Caco-2 (cell line): ENCODE measurements around the gene OR5J2. TPM values are rescaled to one million over a fixed set of nuclear protein-coding genes. Genes with fewer than 3 reads are reported as not detected.
"Not testable (repeated sequence)": the region's sequence is repeated elsewhere in the genome, so short reads cannot be mapped to it uniquely, and the experiment has no call there.

Experiments
- Bru-seq: library from RNA; stranded (reverse); fragments of 400-500 nt; gene quantifications from one replicate; lab custom pipeline; 2021; lab: Mats Ljungman, UMichigan
- BruChase-seq, 2 experiments: library from RNA; stranded (reverse); fragments of 400-500 nt; gene quantifications; one replicate each; lab custom pipeline; 2021; lab: Mats Ljungman, UMichigan
- BruUV-seq: library from RNA; stranded (reverse); fragments of 400-500 nt; replicated peaks from 2 replicates; lab custom pipeline; 2021; lab: Mats Ljungman, UMichigan
- CTCF ChIA-PET: fragments of 300-600 bp; sonication (Branson Sonifier 250); formaldehyde crosslinking; loops from one replicate; lab custom pipeline; 2022; ENCODE audit warnings: antibody characterized with exemption; lab: Charles Lee
- POLR2A ChIA-PET: fragments of 300-600 bp; sonication (Branson Sonifier 250); formaldehyde crosslinking; loops from one replicate; lab custom pipeline; 2022; ENCODE audit warnings: antibody characterized with exemption; lab: Charles Lee
- DNase-seq, 2 experiments: peaks; one replicate each; pipeline versions ENCODE4 v3.0.0 to v3.0.0-alpha.2; 2020 to 2022
- H3K27me3 ChIP-seq: replicated peaks from 2 replicates; pipeline ENCODE4 v1.6.0; 2011; ENCODE audit warnings: low read length; ENCODE audit not compliant: control insufficient read depth, insufficient read depth
- H3K36me3 ChIP-seq: 2 replicates; pipeline ENCODE4 v1.5.1; 2011; ENCODE audit warnings: low read length; ENCODE audit not compliant: control insufficient read depth, insufficient read depth
- H3K4me1 ChIP-seq: fragments of 250-450 bp; sonication (Bioruptor Pico); 2 replicates; pipeline ENCODE4 v1.5.1; 2020; ENCODE audit warnings: mild to moderate bottlenecking
- H3K4me3 ChIP-seq: 2 replicates; pipeline ENCODE4 v1.5.1; 2011; ENCODE audit warnings: low read depth, mild to moderate bottlenecking, control low read depth, low read length
- H3K9me3 ChIP-seq: fragments of 250-450 bp; sonication (Bioruptor Pico); 2 replicates; pipeline ENCODE4 v1.5.1; 2020; ENCODE audit warnings: mild to moderate bottlenecking, moderate library complexity
- H3K27ac Mint-ChIP-seq: one replicate; pipeline ENCODE4 v1.8.0; 2022; ENCODE audit warnings: mixed read lengths; ENCODE audit not compliant: unreplicated experiment
- H3K27me3 Mint-ChIP-seq: one replicate; pipeline ENCODE4 v1.8.0; 2022; ENCODE audit warnings: mixed read lengths; ENCODE audit not compliant: insufficient read depth, unreplicated experiment
- H3K36me3 Mint-ChIP-seq: one replicate; pipeline ENCODE4 v1.8.0; 2022; ENCODE audit warnings: mild to moderate bottlenecking, mixed read lengths; ENCODE audit not compliant: insufficient read depth, unreplicated experiment
- H3K4me1 Mint-ChIP-seq: one replicate; pipeline ENCODE4 v1.8.0; 2022; ENCODE audit warnings: low read depth, mixed read lengths; ENCODE audit not compliant: unreplicated experiment
- H3K4me3 Mint-ChIP-seq: one replicate; pipeline ENCODE4 v1.8.0; 2022; ENCODE audit warnings: mild to moderate bottlenecking, moderate library complexity, mixed read lengths; ENCODE audit not compliant: unreplicated experiment
- H3K9me3 Mint-ChIP-seq: one replicate; pipeline ENCODE4 v1.8.0; 2022; ENCODE audit warnings: mixed read lengths; ENCODE audit not compliant: unreplicated experiment
- CTCF ChIP-seq, 2 experiments: fragments of 200-600 bp in 1 of 2; IDR thresholded peaks; 1 replicate in 1 of 2; 2 replicates in 1 of 2; pipeline versions ENCODE4 v1.5.1 to v1.8.0; 2011 to 2022; ENCODE audit warnings: antibody characterized with exemption in 1 of 2, control low read depth in 1 of 2, inconsistent platforms in 1 of 2, low read depth in 1 of 2, low read length in 1 of 2, mild to moderate bottlenecking in 1 of 2, moderate library complexity in 1 of 2; ENCODE audit not compliant: insufficient read depth in 1 of 2, severe bottlenecking in 1 of 2, unreplicated experiment in 1 of 2
- intact Hi-C: fragments of 100-400 bp; cut with micrococcal nuclease; formaldehyde crosslinking; loops from one replicate; pipeline ENCODE4 v1.10.0; 2022; ENCODE audit not compliant: unreplicated experiment
- long read RNA-seq: library from polyadenylated mRNA; stranded (forward); transcript quantifications from one replicate; pipeline ENCODE4 v2.0.0, GENCODE V29; 2022
- total RNA-seq: library from RNA; stranded (reverse); gene quantifications from 2 replicates; pipeline ENCODE4 v1.2.3, GENCODE V29; 2022

Gene OR5J2
- total RNA-seq (not detected in 2 replicates), Bru-seq, nascent RNA (not detected), BruChase-seq, experiment 1, labeled RNA remaining after a 2-hour chase (not detected), BruChase-seq, experiment 2, labeled RNA remaining after a 6-hour chase (not detected)
- long read RNA-seq = 0 reads

DNA sequence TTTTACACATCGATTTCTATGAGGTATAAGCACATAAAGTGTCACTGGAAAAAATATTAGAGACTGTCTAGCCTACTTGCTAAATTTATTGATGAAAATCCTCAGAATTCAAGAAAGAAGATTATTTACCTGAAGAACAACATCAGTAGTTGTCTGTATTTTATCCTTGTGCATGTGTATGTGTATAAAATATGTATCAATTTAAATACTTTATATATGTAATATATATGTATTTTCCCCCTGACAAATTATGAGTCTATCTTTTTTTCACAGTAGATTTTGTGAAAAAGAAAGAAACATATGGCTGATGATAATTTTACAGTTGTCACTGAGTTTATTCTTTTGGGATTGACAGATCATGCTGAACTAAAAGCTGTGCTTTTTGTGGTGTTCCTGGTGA, at the start of gene OR5J2:
TSS of gene OR5J2 (plus strand) at position 301 of the 400 bp plus-strand sequence. CDS start at position 301, 0 bp downstream.
- BruUV-seq = no TSS peak
- ChIA-PET CTCF (no interaction called here), POLR2A (no interaction called here)
- intact Hi-C loops = no loop called here
- Mint-ChIP-seq H3K36me3 (no peaks in the 10 kb centered on the region), H3K9me3 (peaks cover 12% of the 10 kb centered on the region), H3K27me3 (no peaks in the 10 kb centered on the region), H3K4me3 (no peak within 1 kb of the TSS), H3K4me1 (no peaks in the 10 kb centered on the region), H3K27ac (no peak within 1 kb of the TSS)
- Histone ChIP-seq H3K4me3 (no peak within 1 kb of the TSS), H3K36me3 (no peaks in the 10 kb centered on the region), H3K9me3 (peaks cover 4% of the 10 kb centered on the region; the same call in 1 of the 2 replicates), H3K4me1 (peaks cover 13% of the 10 kb centered on the region), H3K27me3 (no peaks in the 10 kb centered on the region)
- DNase-seq = no peak
- TF ChIP-seq CTCF (IDR thresholded peaks at IDR 0.05; ENCODE audit: insufficient read depth in 1 of 2, low read depth in 1 of 2, low read length in 1 of 2, severe bottlenecking in 1 of 2, unreplicated experiment in 1 of 2) = no peak

DNA sequence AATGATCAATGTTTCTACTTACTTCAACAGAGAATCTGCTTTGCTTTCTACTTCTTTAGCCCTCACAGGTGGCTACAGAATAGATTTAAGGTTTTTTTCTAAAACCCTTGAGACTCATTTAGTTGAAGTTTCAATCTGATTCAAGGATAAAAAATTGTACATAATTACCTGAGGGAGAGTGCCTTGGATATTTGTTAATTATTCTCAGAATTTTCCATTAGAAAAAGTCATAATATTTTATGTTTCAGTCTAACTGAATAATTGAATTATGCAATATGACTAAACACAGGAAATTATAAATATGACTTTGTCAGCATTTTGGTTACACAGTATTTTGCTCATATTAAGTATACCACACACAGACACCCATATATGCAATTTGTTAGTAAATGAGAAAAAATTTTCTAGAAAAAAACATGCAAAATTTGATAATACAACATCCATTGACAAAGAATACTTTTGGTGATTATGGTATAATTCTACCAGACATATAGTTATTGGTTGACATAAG, 36.2 kb upstream of the OR5J2 start, which contains the start of gene OR8J3:
TSS of gene OR8J3 (minus strand) at position 51 of the 511 bp plus-strand sequence. CDS start 2,483 bp downstream, outside the sequence.
- no peak for TF ChIP-seq CTCF (IDR thresholded peaks at IDR 0.05; ENCODE audit: insufficient read depth in 1 of 2, low read depth in 1 of 2, low read length in 1 of 2, severe bottlenecking in 1 of 2, unreplicated experiment in 1 of 2)
- Mint-ChIP-seq H3K4me1 (no peaks in the 10 kb centered on the region), H3K4me3 (no peak within 1 kb of the TSS), H3K9me3 (no peaks in the 10 kb centered on the region), H3K27me3 (no peaks in the 10 kb centered on the region), H3K27ac (no peak within 1 kb of the TSS), H3K36me3 (no peaks in the 10 kb centered on the region)
- BruUV-seq = no TSS peak
- Histone ChIP-seq H3K9me3 (no peaks in the 10 kb centered on the region; the same call in 1 of the 2 replicates), H3K4me1 (no peaks in the 10 kb centered on the region), H3K36me3 (no peaks in the 10 kb centered on the region), H3K27me3 (no peaks in the 10 kb centered on the region), H3K4me3 (no peak within 1 kb of the TSS)
- POLR2A ChIA-PET = no interaction called here
- intact Hi-C loops = no loop called here
- no peak for DNase-seq
- CTCF ChIA-PET = no interaction called here

- intact Hi-C loops, DNase-seq, H3K27me3 Mint-ChIP-seq, CTCF ChIA-PET, H3K4me1 Mint-ChIP-seq, H3K27me3 ChIP-seq, H3K9me3 ChIP-seq, H3K9me3 Mint-ChIP-seq, H3K36me3 Mint-ChIP-seq, H3K4me1 ChIP-seq, H3K4me3 ChIP-seq, H3K27ac Mint-ChIP-seq, BruUV-seq, H3K36me3 ChIP-seq, H3K4me3 Mint-ChIP-seq, POLR2A ChIA-PET: not testable (repeated sequence)
These were observed 32.7 kb upstream of the OR5J2 start for GRCh38 chr11:56143681-56144080.
